ENCODE data around the gene COL23A1. TPM values are rescaled to one million over a fixed set of nuclear protein-coding genes. Genes with fewer than 3 reads are reported as not detected.

COL23A1 gene
- total RNA-seq, 1 donor from 2014 or later: 0.86 TPM

DNA sequence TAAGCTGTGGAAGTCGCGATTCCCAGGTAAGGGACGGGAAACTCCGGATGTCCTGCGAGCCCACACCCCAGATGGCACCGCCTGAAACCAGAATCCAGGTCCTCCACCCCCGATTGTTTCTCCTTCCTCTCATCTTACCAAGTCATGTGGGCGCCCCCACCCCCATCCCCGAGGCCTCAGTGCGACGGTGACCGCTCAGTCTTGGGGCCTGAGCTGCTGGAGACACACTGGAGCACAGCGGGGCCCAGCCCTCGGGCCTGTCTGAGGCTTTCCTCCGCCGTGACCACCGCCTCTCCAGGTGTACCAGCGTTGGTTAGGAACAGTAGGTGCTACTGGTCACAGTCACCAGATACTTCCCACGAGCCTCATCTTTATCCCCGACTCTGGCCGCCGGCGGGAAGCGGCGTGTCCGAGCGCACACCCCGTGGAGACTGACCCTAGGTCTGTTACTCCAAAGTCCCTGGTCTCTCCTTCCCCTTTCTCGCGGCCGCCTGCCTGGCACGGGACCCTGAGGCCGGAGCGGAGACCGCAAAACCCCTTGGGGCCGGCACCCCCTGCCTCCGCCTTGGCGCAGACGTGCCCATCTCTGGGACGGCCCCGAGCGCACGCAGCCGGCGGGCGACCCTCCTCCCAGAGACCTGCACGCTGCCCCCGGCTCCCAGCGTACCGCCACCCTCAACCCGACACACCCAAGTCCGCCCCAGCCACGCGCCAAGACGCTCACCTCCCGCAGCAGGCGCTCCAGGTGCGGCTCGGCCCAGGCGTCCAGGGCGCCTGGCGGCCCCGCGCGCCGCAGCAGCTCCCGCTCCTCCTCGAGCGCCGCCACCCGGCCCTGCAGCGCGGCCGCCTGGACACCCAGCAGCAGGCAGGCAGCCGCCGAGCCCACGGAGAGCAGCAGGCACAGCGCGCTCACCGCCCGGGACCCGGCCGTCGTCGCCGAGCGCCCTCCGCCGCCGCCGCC, 733 bp downstream of the COL23A1 start:
- no peak for DNase-seq (ENCODE audit: low spot score)

DNA sequence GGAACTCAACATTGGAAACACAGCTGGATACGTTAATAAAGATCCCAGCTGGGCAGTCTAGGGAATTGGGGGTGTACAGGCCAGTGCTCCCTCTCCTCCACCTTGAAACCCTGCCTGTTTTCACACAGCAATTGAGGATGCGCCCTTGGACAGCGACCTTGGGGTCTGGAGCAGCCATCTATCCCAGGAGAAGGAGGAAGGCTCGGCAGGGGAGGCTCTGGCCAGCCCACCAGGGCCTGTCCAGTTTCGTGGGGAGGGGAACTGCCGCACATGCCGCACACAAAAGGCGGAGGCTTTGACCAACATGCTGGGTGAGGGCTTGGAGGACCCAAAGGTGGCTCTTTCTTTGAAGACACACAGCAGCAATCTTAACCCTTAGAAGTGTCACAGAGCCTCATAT, 1.4 kb downstream of the COL23A1 start:
- DNase-seq (ENCODE audit: low spot score): no peak

GRCh38 chr5:178587763-178588611, 2.2 kb downstream of the COL23A1 start:
- no peak for DNase-seq (ENCODE audit: low spot score)

- DNase-seq (ENCODE audit: low spot score): no peak
Measured at GRCh38 chr5:178586396-178586795, 3.8 kb downstream of the COL23A1 start.

GRCh38 chr5:178585421-178585820, 4.8 kb downstream of the COL23A1 start:
- peak; percentile 33 for DNase-seq (ENCODE audit: low spot score)

- no peak for DNase-seq (ENCODE audit: low spot score)
Measured at GRCh38 chr5:178583279-178583678, 6.9 kb downstream of the COL23A1 start.

GRCh38 chr5:178582291-178582690, 7.9 kb downstream of the COL23A1 start:
- no peak for DNase-seq (ENCODE audit: low spot score)

DNA sequence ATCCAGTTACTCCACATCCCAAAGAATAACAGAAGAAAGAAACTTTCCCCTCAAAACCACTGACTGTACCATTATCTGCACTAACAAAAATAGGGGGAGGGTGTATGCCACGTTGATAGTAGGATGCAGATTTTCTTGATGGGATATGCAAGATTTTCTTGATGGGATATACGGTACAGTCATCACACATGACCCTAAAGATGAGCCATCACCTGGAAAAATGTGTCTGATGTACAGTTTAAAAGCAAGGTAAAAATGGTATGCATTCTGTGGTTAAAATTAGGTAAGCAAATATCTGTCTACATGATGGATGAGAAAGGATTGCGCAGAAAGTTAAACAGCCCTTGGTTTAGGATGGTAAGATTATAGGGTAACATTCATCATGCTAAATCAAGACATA, 8.6 kb downstream of the COL23A1 start:
- DNase-seq (ENCODE audit: low spot score): no peak

- DNase-seq (ENCODE audit: low spot score): no peak
Measured at GRCh38 chr5:178580271-178580955, 9.8 kb downstream of the COL23A1 start.

- DNase-seq (ENCODE audit: low spot score): no peak
Measured at GRCh38 chr5:178577944-178578343, 12.2 kb downstream of the COL23A1 start.

GRCh38 chr5:178577376-178577839, 12.8 kb downstream of the COL23A1 start:
- DNase-seq (ENCODE audit: low spot score): no peak

DNA sequence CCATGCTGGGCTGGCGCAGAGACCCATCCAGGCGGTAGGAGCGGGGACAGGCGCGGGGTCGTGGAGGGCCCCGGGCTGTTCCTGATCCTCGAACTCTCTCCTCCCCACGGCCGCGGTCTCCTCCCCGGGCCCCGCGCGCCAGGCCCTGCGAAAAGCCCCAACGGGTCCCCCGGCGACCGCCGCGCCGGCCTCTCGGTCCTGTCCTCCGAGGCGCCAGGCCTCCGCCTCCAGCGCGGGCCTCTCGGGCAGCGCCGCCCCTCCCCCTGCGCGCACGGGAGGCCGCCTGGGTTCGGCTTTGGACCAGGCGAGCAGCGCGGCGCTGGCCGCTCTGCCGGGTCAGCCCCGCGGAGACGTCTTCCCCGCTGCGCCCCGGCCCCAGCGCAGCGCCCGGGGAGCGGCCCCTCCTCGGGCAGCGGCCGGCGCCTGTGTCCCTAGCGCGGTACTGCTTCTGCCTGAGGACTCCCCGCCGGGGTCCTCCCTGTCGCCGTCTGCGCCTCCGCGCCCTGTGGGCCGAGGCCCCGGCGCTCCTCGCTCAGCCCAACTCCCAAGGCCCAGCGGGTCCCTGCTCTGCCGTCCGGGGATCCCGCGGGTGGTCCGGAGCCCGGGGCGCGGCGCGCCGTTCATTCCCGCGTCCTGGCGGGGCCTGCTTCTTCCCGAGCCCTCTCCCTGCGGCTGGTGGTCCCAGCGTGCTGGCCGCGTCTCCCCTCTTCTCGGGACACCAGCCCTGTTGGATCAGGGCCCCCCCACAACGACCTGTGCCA, 13.4 kb downstream of the COL23A1 start:
- DNase-seq (ENCODE audit: low spot score): no peak

DNA sequence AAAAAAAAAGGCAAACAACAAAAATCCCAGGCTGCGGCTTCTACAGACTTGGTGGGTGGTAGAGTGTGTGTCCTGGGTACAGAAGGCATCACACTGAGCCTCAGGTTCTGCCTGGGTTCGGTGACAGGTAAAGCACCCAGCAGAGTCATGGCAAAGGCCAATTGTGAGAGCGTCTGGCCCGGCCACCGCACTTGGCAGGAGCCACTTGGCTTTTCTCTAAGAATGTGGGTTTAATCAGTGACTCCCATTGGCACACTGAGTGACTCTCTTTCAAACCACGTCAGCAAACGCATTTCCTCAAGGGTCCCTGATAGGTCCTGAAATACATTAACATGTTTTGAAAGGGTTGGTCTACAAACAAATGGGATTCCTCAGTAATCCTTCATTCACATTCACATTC, 17.0 kb downstream of the COL23A1 start:
- no peak for DNase-seq (ENCODE audit: low spot score)

GRCh38 chr5:178572617-178573016, 17.6 kb downstream of the COL23A1 start:
- no peak for DNase-seq (ENCODE audit: low spot score)

DNA sequence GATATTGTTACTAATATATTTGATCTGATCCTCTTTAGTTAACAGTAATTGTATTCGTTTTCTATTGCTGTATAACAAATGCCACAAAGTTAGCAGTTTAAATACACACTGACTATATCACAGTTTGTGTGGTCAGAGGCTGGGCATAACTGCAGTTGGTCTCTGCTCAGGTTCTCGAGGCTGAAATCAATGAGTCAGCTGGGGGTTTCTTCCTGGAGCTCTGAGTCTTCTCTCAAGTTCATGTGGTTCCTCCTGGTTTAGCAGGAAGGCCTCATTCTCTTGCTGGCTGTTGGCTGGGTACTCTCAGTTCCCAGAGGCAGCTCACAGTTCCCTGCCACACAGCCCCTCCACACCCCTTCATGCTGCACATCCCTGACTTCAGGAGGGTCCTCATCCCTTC, 20.7 kb downstream of the COL23A1 start:
- no peak for DNase-seq (ENCODE audit: low spot score)

DNA sequence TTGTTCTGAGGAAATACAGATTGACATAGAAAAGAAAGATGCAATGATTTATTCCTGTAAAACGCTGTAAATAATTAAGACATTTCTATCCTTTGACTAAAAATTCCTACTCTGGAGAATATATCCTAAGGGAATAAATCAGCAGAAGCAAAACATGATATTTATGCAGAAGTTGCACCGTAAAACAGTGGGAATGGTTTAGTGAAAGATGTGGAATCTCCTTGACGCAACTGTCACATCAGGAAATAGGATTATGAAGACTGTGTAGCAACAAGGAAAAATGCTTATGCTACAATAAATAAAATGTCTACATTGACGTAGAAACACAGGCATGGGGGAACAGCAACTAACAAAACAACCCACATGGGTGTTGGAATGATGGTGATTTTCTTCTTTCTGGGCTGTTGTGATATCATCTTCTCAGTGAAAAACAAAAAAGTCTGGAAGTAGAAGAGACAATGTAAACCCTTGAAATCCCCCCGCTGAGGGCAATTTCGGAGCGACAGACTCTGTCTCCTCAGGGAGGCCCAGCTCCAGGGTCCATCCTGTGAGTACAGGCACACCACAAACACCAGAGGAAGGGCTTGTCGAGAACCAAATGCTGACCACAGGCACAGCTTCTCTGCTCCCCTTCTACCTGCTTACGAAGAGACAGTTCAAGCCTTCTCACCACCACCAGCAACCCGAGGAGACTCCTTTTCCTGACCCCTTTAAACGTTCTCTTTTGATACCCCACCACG, 25.2 kb downstream of the COL23A1 start:
- DNase-seq (ENCODE audit: low spot score): no peak

- DNase-seq (ENCODE audit: low spot score): no peak
Measured at GRCh38 chr5:178564397-178564796, 25.8 kb downstream of the COL23A1 start.

GRCh38 chr5:178563621-178564020, 26.6 kb downstream of the COL23A1 start:
- DNase-seq (ENCODE audit: low spot score): no peak

DNA sequence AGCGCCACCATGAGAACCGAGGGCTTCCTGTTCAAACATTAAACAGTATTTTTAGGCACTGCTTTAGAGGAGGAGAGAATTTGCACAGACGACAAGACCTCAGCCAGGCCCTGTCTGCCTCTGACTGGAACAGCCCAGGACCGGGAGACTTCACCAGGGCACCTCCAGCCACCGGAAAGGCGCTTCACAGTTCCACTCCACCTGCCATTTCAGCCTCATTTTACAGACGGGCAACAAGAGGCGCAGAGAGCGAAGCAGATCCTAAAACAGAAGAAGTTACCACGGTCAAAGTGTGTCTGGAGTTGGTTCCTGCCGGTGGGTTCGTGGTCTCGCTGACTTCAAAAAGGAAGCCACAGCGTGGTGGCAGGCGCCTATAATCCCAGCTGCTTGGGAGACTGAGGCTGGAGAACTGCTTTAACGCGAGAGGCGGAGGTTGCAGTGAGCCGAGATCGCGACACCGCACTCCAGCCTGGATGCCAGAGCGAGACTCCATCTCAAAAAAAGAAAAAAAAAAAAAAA, 28.4 kb downstream of the COL23A1 start:
- DNase-seq (ENCODE audit: low spot score): no peak

GRCh38 chr5:178560911-178561310, 29.3 kb downstream of the COL23A1 start:
- DNase-seq (ENCODE audit: low spot score): no peak

All from mucosa of gallbladder (tissue), 1 donor.